Suprapubic skin (tissue), 4 donors: Measurements from ENCODE around the gene ANXA4.

Experiments
- CTCF ChIP-seq, 2 donors: fragments of 200-600 bp in 1 of 2; fragments of 450-650 bp in 1 of 2; sonication (generic) in 1 of 2; IDR thresholded peaks; one replicate each; pipeline ENCODE4 v1.5.1; 2016 to 2019; ENCODE audit warnings: antibody characterized with exemption in 2 of 2, mild to moderate bottlenecking in 1 of 2, moderate library complexity in 1 of 2
- EP300 ChIP-seq: sonication (generic); formaldehyde crosslinking; IDR thresholded peaks from one replicate; pipeline ENCODE4 v1.6.1; 2017; ENCODE audit warnings: antibody characterized with exemption
- POLR2A ChIP-seq, 2 donors: fragments of 450-650 bp; IDR thresholded peaks; one replicate each; pipeline ENCODE4 v1.6.1; 2017; ENCODE audit warnings: antibody characterized with exemption in 2 of 2, mild to moderate bottlenecking in 2 of 2, moderate library complexity in 2 of 2
- POLR2AphosphoS5 ChIP-seq, 3 donors: sonication (generic); formaldehyde crosslinking; IDR thresholded peaks; one replicate each; pipeline ENCODE4 v1.6.1; 2017; ENCODE audit warnings: antibody characterized with exemption in 3 of 3

- no peak for TF ChIP-seq CTCF (IDR thresholded peaks at IDR 0.05)
- no peak for TF ChIP-seq POLR2A (IDR thresholded peaks at IDR 0.05)
- no peak for TF ChIP-seq POLR2AphosphoS5 (IDR thresholded peaks at IDR 0.05)
- TF ChIP-seq EP300: no peak
Measured at GRCh38 chr2:69700381-69700780, 41.6 kb upstream of the ANXA4 start.
